HG03432 (cell line): ENCODE data around the gene ATXN10.

Source experiments
- ATAC-seq: cut with Tn5 transposase; IDR thresholded peaks from one replicate; pipeline ENCODE4 v1.9.1; 2021; ENCODE audit warnings: mild to moderate bottlenecking, moderate library complexity; ENCODE audit not compliant: unreplicated experiment

The ATXN10 gene

GRCh38 chr22:45848904-45849303 lies 177.3 kb downstream of the ATXN10 start:
- ATAC-seq = no peak

- no peak for ATAC-seq
Observed at GRCh38 chr22:45852826-45853225, 181.2 kb downstream of the ATXN10 start.

GRCh38 chr22:45855961-45856360 lies 184.3 kb downstream of the ATXN10 start:
- no peak for ATAC-seq

GRCh38 chr22:45857519-45857918 lies 185.9 kb downstream of the ATXN10 start:
- no peak for ATAC-seq

- no peak for ATAC-seq
Observed at GRCh38 chr22:45859231-45860161, 187.9 kb downstream of the ATXN10 start.

GRCh38 chr22:45860201-45860600 lies 188.6 kb downstream of the ATXN10 start:
- ATAC-seq = no peak

GRCh38 chr22:45861259-45861658 lies 189.6 kb downstream of the ATXN10 start:
- ATAC-seq = no peak

GRCh38 chr22:45863981-45864751 lies 192.5 kb downstream of the ATXN10 start:
- ATAC-seq = no peak

GRCh38 chr22:45864959-45865476 lies 193.4 kb downstream of the ATXN10 start:
- ATAC-seq = no peak

- ATAC-seq = no peak
Observed at GRCh38 chr22:45865561-45866125, 194.0 kb downstream of the ATXN10 start.

GRCh38 chr22:45866126-45866645 lies 194.6 kb downstream of the ATXN10 start:
- no peak for ATAC-seq

GRCh38 chr22:45866646-45867117 lies 195.0 kb downstream of the ATXN10 start:
- ATAC-seq = no peak

GRCh38 chr22:45867118-45867905 lies 195.7 kb downstream of the ATXN10 start:
- no peak for ATAC-seq

GRCh38 chr22:45867906-45868555 lies 196.4 kb downstream of the ATXN10 start:
- no peak for ATAC-seq

- ATAC-seq = no peak
Observed at GRCh38 chr22:45868571-45869339, 197.1 kb downstream of the ATXN10 start.

GRCh38 chr22:45869340-45869847 lies 197.8 kb downstream of the ATXN10 start:
- no peak for ATAC-seq

- no peak for ATAC-seq
Observed at GRCh38 chr22:45870011-45870410, 198.4 kb downstream of the ATXN10 start.

GRCh38 chr22:45871721-45872120 lies 200.1 kb downstream of the ATXN10 start:
- ATAC-seq = no peak
